ENCODE data around the gene SRGAP1.

Gene SRGAP1

DNA sequence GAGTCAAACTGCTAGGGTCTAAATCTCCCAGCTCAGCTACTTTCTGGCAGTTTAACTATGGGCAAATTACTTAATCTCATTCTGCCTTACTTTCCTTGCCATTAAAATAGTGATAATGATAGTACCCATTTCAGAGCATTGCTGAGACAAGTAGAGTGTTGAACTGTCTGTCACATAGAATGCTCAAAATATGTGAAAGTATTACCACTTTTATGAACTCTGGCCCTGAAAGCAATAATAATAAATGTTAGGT is 19.9 kb downstream of the SRGAP1 start:
- H3K9me3 ChIP-seq (ENCODE audit: control insufficient read depth, insufficient read depth, low read depth, low read length) = no peaks in the 10 kb centered on the region
- no peak overlapping the region for H3K27ac ChIP-seq (ENCODE audit: extremely low read depth, low read depth, low read length)
- ChIA-PET POLR2A (no interaction called here), CTCF (interaction anchor here (0.7 to 0.9 kb wide), 2 partner anchors 20 to 357 kb away, joined by 3 read pairs; no protein-coding TSS in a partner anchor)
- TF ChIP-seq FEZF1 (tag by site-specific recombination; IDR thresholded peaks at IDR 0.05) (peak; percentile 34), ZNF202 (tag by site-specific recombination; IDR thresholded peaks at IDR 0.05; ENCODE audit: borderline replicate concordance) (no peak), ZNF843 (tag by site-specific recombination; IDR thresholded peaks at IDR 0.05) (0 out of 2 replicates have a peak, but pooled peaks have one; percentile 50), OSR2 (tag by site-specific recombination; IDR thresholded peaks at IDR 0.05) (peak; percentile 75)
- no peaks in the 10 kb centered on the region for H3K36me3 ChIP-seq (ENCODE audit: control insufficient read depth in 2 of 2, insufficient read depth in 1 of 2, low read length in 2 of 2)
- no peak overlapping the region for H3K4me3 ChIP-seq (ENCODE audit: low read depth, low read length)
- H3K4me1 ChIP-seq (ENCODE audit: control insufficient read depth, insufficient read depth, low read length) = peaks cover 7% of the 10 kb centered on the region

DNA sequence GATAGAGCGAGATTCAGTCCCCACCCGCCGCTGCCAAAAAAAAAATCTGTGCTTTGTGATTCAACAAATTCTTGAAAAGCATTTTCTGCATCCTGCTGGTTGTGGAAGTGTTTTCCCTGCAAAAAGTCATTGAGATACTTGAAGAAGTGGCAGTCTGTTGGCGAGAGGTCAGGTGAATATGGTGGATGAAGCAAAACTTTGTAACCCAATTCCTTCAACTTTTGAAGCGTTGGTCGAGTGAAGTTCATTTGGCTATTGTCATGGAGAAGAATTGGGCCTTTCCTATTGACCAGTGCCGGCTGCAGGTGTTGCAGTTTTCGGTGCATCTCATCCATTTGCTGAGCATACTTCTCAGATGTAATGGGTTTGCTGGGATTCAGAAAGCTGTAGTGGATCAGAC is 20.9 kb downstream of the SRGAP1 start:
- Histone ChIP-seq H3K4me1 (ENCODE audit: control insufficient read depth, insufficient read depth, low read length) (peaks cover 7% of the 10 kb centered on the region), H3K36me3 (ENCODE audit: control insufficient read depth in 2 of 2, insufficient read depth in 1 of 2, low read length in 2 of 2) (no peaks in the 10 kb centered on the region), H3K4me3 (ENCODE audit: low read depth, low read length) (no peak overlapping the region), H3K27ac (ENCODE audit: extremely low read depth, low read depth, low read length) (no peak overlapping the region), H3K9me3 (ENCODE audit: control insufficient read depth, insufficient read depth, low read depth, low read length) (no peaks in the 10 kb centered on the region)
- CTCF ChIA-PET = no interaction called here
- TF ChIP-seq ZNF221 (tag by site-specific recombination; IDR thresholded peaks at IDR 0.05; ENCODE audit: borderline replicate concordance) (no peak), ZNF558 (tag by site-specific recombination; IDR thresholded peaks at IDR 0.05) (no peak), ZNF391 (tag by site-specific recombination; IDR thresholded peaks at IDR 0.05; ENCODE audit: borderline replicate concordance, low read depth) (no peak), KLF16 (tag by site-specific recombination; IDR thresholded peaks at IDR 0.05) (no peak), GFI1B (tag by site-specific recombination; IDR thresholded peaks at IDR 0.05) (no peak), ZNF112 (tag by site-specific recombination; IDR thresholded peaks at IDR 0.05) (no peak), KLF8 (tag by site-specific recombination; IDR thresholded peaks at IDR 0.05) (no peak)
- TF ChIP-seq, protein P1, sequence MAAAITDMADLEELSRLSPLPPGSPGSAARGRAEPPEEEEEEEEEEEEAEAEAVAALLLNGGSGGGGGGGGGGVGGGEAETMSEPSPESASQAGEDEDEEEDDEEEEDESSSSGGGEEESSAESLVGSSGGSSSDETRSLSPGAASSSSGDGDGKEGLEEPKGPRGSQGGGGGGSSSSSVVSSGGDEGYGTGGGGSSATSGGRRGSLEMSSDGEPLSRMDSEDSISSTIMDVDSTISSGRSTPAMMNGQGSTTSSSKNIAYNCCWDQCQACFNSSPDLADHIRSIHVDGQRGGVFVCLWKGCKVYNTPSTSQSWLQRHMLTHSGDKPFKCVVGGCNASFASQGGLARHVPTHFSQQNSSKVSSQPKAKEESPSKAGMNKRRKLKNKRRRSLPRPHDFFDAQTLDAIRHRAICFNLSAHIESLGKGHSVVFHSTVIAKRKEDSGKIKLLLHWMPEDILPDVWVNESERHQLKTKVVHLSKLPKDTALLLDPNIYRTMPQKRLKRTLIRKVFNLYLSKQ (tag by site-specific recombination; IDR thresholded peaks at IDR 0.05; ENCODE audit: borderline replicate concordance) = no peak
- POLR2A ChIA-PET = no interaction called here

DNA sequence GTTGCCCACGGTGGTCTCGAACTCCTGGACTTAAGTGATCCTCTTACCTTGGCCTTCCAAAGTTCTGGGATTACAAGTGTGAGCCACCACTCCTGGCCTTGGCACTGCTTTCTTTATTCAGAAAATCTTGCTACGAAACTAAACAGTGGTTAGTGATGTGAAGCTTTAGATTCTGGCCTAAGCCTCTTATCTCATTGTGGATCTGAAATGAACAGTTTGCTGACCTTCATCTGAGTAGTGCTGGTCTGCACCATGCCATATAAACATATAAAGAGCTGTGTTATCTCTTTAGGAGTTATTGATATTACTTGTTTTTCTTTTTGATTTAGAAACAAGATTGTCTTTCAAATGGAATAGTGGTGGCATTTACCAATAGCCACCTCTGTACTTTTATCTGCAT is 22.6 kb downstream of the SRGAP1 start:
- Histone ChIP-seq H3K9me3 (ENCODE audit: control insufficient read depth, insufficient read depth, low read depth, low read length) (no peaks in the 10 kb centered on the region), H3K4me1 (ENCODE audit: control insufficient read depth, insufficient read depth, low read length) (peaks cover 8% of the 10 kb centered on the region), H3K4me3 (ENCODE audit: low read depth, low read length) (no peak overlapping the region), H3K36me3 (ENCODE audit: control insufficient read depth in 2 of 2, insufficient read depth in 1 of 2, low read length in 2 of 2) (no peaks in the 10 kb centered on the region), H3K27ac (ENCODE audit: extremely low read depth, low read depth, low read length) (no peak overlapping the region)
- no peak for TF ChIP-seq ZNF175 (tag by site-specific recombination; IDR thresholded peaks at IDR 0.05)
- TF ChIP-seq ZNF2 (tag by site-specific recombination; IDR thresholded peaks at IDR 0.05) = no peak
- no peak for TF ChIP-seq ZNF600 (tag by site-specific recombination; IDR thresholded peaks at IDR 0.05)
- no peak for TF ChIP-seq GLI4 (tag by site-specific recombination; IDR thresholded peaks at IDR 0.05)
- TF ChIP-seq ZSCAN23 (tag by site-specific recombination; IDR thresholded peaks at IDR 0.05) = no peak
- TF ChIP-seq ZNF10 (tag by site-specific recombination; IDR thresholded peaks at IDR 0.05) = no peak
- no peak for TF ChIP-seq ZFP69B (tag by site-specific recombination; IDR thresholded peaks at IDR 0.05)
- TF ChIP-seq ZNF335 (tag by site-specific recombination; conservative IDR thresholded peaks at IDR 0.05) = no peak
- TF ChIP-seq ZNF112 (tag by site-specific recombination; IDR thresholded peaks at IDR 0.05) = no peak
- TF ChIP-seq, protein P2, sequence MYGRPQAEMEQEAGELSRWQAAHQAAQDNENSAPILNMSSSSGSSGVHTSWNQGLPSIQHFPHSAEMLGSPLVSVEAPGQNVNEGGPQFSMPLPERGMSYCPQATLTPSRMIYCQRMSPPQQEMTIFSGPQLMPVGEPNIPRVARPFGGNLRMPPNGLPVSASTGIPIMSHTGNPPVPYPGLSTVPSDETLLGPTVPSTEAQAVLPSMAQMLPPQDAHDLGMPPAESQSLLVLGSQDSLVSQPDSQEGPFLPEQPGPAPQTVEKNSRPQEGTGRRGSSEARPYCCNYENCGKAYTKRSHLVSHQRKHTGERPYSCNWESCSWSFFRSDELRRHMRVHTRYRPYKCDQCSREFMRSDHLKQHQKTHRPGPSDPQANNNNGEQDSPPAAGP (tag by site-specific recombination; IDR thresholded peaks at IDR 0.05) = no peak
- TF ChIP-seq, protein P3, sequence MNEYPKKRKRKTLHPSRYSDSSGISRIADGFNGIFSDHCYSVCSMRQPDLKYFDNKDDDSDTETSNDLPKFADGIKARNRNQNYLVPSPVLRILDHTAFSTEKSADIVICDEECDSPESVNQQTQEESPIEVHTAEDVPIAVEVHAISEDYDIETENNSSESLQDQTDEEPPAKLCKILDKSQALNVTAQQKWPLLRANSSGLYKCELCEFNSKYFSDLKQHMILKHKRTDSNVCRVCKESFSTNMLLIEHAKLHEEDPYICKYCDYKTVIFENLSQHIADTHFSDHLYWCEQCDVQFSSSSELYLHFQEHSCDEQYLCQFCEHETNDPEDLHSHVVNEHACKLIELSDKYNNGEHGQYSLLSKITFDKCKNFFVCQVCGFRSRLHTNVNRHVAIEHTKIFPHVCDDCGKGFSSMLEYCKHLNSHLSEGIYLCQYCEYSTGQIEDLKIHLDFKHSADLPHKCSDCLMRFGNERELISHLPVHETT (tag by site-specific recombination; IDR thresholded peaks at IDR 0.05) = no peak
- TF ChIP-seq ZFHX2 (tag by site-specific recombination; conservative IDR thresholded peaks at IDR 0.05) = no peak
- TF ChIP-seq ZBTB20 (tag by site-specific recombination; IDR thresholded peaks at IDR 0.05) = no peak
- TF ChIP-seq, protein P4, sequence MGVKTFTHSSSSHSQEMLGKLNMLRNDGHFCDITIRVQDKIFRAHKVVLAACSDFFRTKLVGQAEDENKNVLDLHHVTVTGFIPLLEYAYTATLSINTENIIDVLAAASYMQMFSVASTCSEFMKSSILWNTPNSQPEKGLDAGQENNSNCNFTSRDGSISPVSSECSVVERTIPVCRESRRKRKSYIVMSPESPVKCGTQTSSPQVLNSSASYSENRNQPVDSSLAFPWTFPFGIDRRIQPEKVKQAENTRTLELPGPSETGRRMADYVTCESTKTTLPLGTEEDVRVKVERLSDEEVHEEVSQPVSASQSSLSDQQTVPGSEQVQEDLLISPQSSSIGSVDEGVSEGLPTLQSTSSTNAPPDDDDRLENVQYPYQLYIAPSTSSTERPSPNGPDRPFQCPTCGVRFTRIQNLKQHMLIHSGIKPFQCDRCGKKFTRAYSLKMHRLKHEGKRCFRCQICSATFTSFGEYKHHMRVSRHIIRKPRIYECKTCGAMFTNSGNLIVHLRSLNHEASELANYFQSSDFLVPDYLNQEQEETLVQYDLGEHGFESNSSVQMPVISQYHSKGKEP (tag by site-specific recombination; IDR thresholded peaks at IDR 0.05) = no peak
- TF ChIP-seq, protein P5, sequence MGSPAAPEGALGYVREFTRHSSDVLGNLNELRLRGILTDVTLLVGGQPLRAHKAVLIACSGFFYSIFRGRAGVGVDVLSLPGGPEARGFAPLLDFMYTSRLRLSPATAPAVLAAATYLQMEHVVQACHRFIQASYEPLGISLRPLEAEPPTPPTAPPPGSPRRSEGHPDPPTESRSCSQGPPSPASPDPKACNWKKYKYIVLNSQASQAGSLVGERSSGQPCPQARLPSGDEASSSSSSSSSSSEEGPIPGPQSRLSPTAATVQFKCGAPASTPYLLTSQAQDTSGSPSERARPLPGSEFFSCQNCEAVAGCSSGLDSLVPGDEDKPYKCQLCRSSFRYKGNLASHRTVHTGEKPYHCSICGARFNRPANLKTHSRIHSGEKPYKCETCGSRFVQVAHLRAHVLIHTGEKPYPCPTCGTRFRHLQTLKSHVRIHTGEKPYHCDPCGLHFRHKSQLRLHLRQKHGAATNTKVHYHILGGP (tag by site-specific recombination; IDR thresholded peaks at IDR 0.05) = no peak
- POLR2A ChIA-PET = no interaction called here
- CTCF ChIA-PET = interaction anchor here (0.7 to 1.1 kb wide), 3 partner anchors 14 to 51 kb away, joined by 3 to 6 read pairs (median 3); no protein-coding TSS in a partner anchor
